ENCODE measurements around the gene TUBB3.

DNA sequence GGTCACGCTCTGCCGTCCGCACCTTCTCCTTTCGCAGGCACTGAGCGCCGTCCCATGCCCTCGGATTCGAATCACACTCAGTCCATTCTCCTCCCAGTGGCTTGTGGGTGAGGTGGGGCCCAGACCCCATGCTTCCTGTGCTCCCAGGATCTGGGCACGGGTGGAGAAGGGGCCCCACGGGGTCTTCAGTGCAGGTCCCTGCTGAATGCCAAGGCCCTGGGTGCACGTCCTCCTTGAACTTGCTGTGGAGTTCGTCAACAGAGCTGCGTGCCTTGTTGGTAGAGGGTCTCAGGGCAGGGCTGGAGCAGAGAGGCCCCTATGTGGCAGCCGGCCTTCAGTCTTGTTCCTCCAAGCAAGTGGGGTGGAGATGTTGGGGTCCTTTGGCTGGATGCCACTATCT is 11.8 kb upstream of the TUBB3 start:
- TF ChIP-seq, protein P1, sequence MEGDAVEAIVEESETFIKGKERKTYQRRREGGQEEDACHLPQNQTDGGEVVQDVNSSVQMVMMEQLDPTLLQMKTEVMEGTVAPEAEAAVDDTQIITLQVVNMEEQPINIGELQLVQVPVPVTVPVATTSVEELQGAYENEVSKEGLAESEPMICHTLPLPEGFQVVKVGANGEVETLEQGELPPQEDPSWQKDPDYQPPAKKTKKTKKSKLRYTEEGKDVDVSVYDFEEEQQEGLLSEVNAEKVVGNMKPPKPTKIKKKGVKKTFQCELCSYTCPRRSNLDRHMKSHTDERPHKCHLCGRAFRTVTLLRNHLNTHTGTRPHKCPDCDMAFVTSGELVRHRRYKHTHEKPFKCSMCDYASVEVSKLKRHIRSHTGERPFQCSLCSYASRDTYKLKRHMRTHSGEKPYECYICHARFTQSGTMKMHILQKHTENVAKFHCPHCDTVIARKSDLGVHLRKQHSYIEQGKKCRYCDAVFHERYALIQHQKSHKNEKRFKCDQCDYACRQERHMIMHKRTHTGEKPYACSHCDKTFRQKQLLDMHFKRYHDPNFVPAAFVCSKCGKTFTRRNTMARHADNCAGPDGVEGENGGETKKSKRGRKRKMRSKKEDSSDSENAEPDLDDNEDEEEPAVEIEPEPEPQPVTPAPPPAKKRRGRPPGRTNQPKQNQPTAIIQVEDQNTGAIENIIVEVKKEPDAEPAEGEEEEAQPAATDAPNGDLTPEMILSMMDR (conservative IDR thresholded peaks at IDR 0.05), result no peak
- no peak for TF ChIP-seq EZH2 (IDR thresholded peaks at IDR 0.05; ENCODE audit: low read depth)

Data from PC-9 (cell line).